Vagina (tissue), 2 donors: ENCODE data around the gene CHD9NB. TPM values are rescaled to one million over a fixed set of nuclear protein-coding genes. Genes with fewer than 3 reads are reported as not detected.
"Not testable (repeated sequence)": the region's sequence is repeated elsewhere in the genome, so short reads cannot be mapped to it uniquely, and the experiment has no call there.

ENCODE experiments used
- DNase-seq, 2 donors: peaks; one replicate each; pipeline ENCODE4 v3.0.0-alpha.2; 2017; ENCODE audit errors: extremely low spot score in 2 of 2
- H3K27ac ChIP-seq: fragments of 200-600 bp; sonication (generic); one replicate; pipeline ENCODE4 v1.5.1; 2019
- H3K27me3 ChIP-seq: fragments of 200-600 bp; sonication (generic); one replicate; pipeline ENCODE4 v1.5.1; 2019
- H3K36me3 ChIP-seq, 2 donors: fragments of 200-600 bp; sonication (generic); one replicate each; pipeline ENCODE4 v1.5.1; 2017 to 2019
- H3K4me1 ChIP-seq: fragments of 200-600 bp; sonication (generic); one replicate; pipeline ENCODE4 v1.5.1; 2019
- H3K4me3 ChIP-seq, 2 donors: fragments of 200-600 bp; sonication (generic); 1 replicate in 1 of 2; 2 replicates in 1 of 2; pipeline ENCODE4 v1.5.1; 2016 to 2019
- H3K9me3 ChIP-seq: fragments of 200-600 bp; sonication (generic); one replicate; pipeline ENCODE4 v1.5.1; 2019
- POLR2A ChIP-seq, 2 donors: fragments of 450-650 bp; IDR thresholded peaks; one replicate each; pipeline ENCODE4 v1.6.1; 2017; ENCODE audit warnings: antibody characterized with exemption in 2 of 2, mild to moderate bottlenecking in 2 of 2, moderate library complexity in 2 of 2
- POLR2AphosphoS5 ChIP-seq, 2 donors: sonication (generic); formaldehyde crosslinking; IDR thresholded peaks; one replicate each; pipeline ENCODE4 v1.9.0; 2017; ENCODE audit warnings: antibody characterized with exemption in 2 of 2, mild to moderate bottlenecking in 2 of 2, low read depth in 1 of 2; ENCODE audit not compliant: insufficient read depth in 1 of 2
- intact Hi-C: fragments of 100-400 bp; cut with DNase I; formaldehyde crosslinking; loops from one replicate; pipeline ENCODE4 v1.15.1; 2023
- total RNA-seq: library from RNA; depleted of rRNA; stranded (reverse); fragments of >200 nt; gene quantifications from one replicate; pipeline ENCODE4 v1.2.3, GENCODE V29; 2016
- TF ChIP-seq, protein P1 (sequence below), 3 experiments: fragments of 450-650 bp in 2 of 3; fragments of 200-600 bp in 1 of 3; sonication (generic) in 1 of 3; IDR thresholded peaks; one replicate each; pipeline ENCODE4 v1.5.1; 2017 to 2019; ENCODE audit warnings: antibody characterized with exemption in 3 of 3, mild to moderate bottlenecking in 2 of 3, moderate library complexity in 2 of 3

The CHD9NB gene
- total RNA-seq, 1 donor from 2014 or later: not detected

GRCh38 chr16:53078765-53079485 lies 26.2 kb upstream of the CHD9NB start:
- intact Hi-C loops: no loop called here
- peaks cover 54% of the 10 kb centered on the region for H3K4me1 ChIP-seq
- H3K27ac ChIP-seq: peak overlapping the region; percentile 67
- no peak for TF ChIP-seq POLR2A (IDR thresholded peaks at IDR 0.05)
- TF ChIP-seq, protein P1, sequence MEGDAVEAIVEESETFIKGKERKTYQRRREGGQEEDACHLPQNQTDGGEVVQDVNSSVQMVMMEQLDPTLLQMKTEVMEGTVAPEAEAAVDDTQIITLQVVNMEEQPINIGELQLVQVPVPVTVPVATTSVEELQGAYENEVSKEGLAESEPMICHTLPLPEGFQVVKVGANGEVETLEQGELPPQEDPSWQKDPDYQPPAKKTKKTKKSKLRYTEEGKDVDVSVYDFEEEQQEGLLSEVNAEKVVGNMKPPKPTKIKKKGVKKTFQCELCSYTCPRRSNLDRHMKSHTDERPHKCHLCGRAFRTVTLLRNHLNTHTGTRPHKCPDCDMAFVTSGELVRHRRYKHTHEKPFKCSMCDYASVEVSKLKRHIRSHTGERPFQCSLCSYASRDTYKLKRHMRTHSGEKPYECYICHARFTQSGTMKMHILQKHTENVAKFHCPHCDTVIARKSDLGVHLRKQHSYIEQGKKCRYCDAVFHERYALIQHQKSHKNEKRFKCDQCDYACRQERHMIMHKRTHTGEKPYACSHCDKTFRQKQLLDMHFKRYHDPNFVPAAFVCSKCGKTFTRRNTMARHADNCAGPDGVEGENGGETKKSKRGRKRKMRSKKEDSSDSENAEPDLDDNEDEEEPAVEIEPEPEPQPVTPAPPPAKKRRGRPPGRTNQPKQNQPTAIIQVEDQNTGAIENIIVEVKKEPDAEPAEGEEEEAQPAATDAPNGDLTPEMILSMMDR (IDR thresholded peaks at IDR 0.05): no peak
- no peak for TF ChIP-seq POLR2AphosphoS5 (IDR thresholded peaks at IDR 0.05; ENCODE audit: insufficient read depth in 1 of 2, low read depth in 1 of 2)
- no peak for DNase-seq
- no peaks in the 10 kb centered on the region for H3K9me3 ChIP-seq
- no peaks in the 10 kb centered on the region for H3K36me3 ChIP-seq
- H3K27me3 ChIP-seq: no peaks in the 10 kb centered on the region
- H3K4me3 ChIP-seq: no peak overlapping the region

- peaks cover 47% of the 10 kb centered on the region for H3K4me1 ChIP-seq
- intact Hi-C loops: no loop called here
- no peak overlapping the region for H3K4me3 ChIP-seq
- TF ChIP-seq, protein P1 (IDR thresholded peaks at IDR 0.05): no peak
- TF ChIP-seq POLR2A (IDR thresholded peaks at IDR 0.05): no peak
- no peak for TF ChIP-seq POLR2AphosphoS5 (IDR thresholded peaks at IDR 0.05; ENCODE audit: insufficient read depth in 1 of 2, low read depth in 1 of 2)
- H3K27ac ChIP-seq: no peak overlapping the region
- H3K9me3 ChIP-seq: no peaks in the 10 kb centered on the region
- DNase-seq: no peak
- no peaks in the 10 kb centered on the region for H3K27me3 ChIP-seq
- no peaks in the 10 kb centered on the region for H3K36me3 ChIP-seq
Observed at GRCh38 chr16:53078247-53078646, 25.6 kb upstream of the CHD9NB start.

DNA sequence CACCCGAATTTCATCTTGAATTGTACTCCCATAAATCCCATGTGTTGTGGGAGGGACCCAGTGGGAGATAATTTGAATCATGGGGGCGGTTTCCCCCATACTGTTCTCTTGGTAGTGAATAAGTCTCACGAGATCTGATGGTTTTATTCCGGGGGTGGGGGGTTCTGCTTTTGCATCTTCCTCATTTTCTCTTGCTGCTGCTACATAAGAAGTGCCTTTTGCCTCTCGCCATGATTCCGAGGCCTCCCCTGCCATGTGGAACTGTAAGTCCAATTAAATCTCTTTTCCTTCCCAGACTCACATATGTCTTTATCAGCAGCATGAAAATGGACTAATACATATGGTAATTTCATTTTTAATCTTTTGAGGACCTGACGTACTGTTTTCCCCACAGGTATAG lies 22.8 kb upstream of the CHD9NB start:
- H3K4me3 ChIP-seq, H3K27me3 ChIP-seq, H3K27ac ChIP-seq, DNase-seq, H3K9me3 ChIP-seq, intact Hi-C loops, H3K36me3 ChIP-seq: not testable (repeated sequence)
- H3K4me1 ChIP-seq: peaks cover 37% of the 10 kb centered on the region

- H3K9me3 ChIP-seq, H3K4me3 ChIP-seq, DNase-seq, H3K27ac ChIP-seq, H3K27me3 ChIP-seq, intact Hi-C loops, H3K36me3 ChIP-seq: not testable (repeated sequence)
- peaks cover 25% of the 10 kb centered on the region for H3K4me1 ChIP-seq
Observed at GRCh38 chr16:53074296-53074695, 21.6 kb upstream of the CHD9NB start.

- no peak for TF ChIP-seq POLR2A (IDR thresholded peaks at IDR 0.05)
- TF ChIP-seq, protein P1 (IDR thresholded peaks at IDR 0.05): no peak
- no peak for TF ChIP-seq POLR2AphosphoS5 (IDR thresholded peaks at IDR 0.05; ENCODE audit: insufficient read depth in 1 of 2, low read depth in 1 of 2)
- H3K4me1 ChIP-seq: peaks cover 16% of the 10 kb centered on the region
Observed at GRCh38 chr16:53073022-53073421, 20.3 kb upstream of the CHD9NB start.

GRCh38 chr16:53071748-53072301 lies 19.1 kb upstream of the CHD9NB start:
- intact Hi-C loops: no loop called here
- TF ChIP-seq, protein P1 (IDR thresholded peaks at IDR 0.05): no peak
- no peak for TF ChIP-seq POLR2A (IDR thresholded peaks at IDR 0.05)
- no peak for TF ChIP-seq POLR2AphosphoS5 (IDR thresholded peaks at IDR 0.05; ENCODE audit: insufficient read depth in 1 of 2, low read depth in 1 of 2)
- H3K4me1 ChIP-seq: peaks cover 16% of the 10 kb centered on the region
- no peaks in the 10 kb centered on the region for H3K36me3 ChIP-seq
- H3K27ac ChIP-seq: no peak overlapping the region
- no peaks in the 10 kb centered on the region for H3K27me3 ChIP-seq
- DNase-seq: no peak
- H3K9me3 ChIP-seq: no peaks in the 10 kb centered on the region
- no peak overlapping the region for H3K4me3 ChIP-seq

More at GRCh38 chr16:53073022-53073421, 20.3 kb upstream of the CHD9NB start:
- H3K27me3 ChIP-seq: no peaks in the 10 kb centered on the region
- H3K36me3 ChIP-seq: no peaks in the 10 kb centered on the region
- no peak overlapping the region for H3K27ac ChIP-seq
- no peak for DNase-seq
- no peaks in the 10 kb centered on the region for H3K9me3 ChIP-seq
- H3K4me3 ChIP-seq: no peak overlapping the region
- intact Hi-C loops: no loop called here
